ENCODE measurements around the gene PLA2G4D. TPM values are rescaled to one million over a fixed set of nuclear protein-coding genes. Genes with fewer than 3 reads are reported as not detected.

Gene PLA2G4D
- total RNA-seq, 1 donor from 2014 or later = not detected

DNA sequence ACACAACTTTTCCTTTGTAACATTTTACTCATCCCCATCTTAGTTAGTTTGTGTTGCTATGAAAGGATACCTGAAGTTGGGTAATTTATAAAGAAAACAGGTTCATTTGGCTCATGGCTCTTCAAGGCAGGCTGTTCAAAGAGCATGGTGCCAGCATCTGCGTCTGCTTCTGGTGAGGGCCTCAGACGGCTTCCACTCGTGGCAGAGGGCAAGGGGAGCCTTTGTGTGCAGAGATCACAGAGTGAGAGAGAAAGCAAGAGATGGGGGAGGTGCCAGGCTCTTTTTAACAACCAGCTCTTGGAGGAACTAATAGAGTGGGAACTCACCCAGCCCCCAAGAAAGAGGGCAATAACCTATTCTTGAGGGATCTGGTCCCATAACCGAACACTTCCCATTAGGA lies 39.0 kb upstream of the PLA2G4D start:
- H3K27ac Mint-ChIP-seq = no peak overlapping the region
- no peaks in the 10 kb centered on the region for H3K4me1 Mint-ChIP-seq
- H3K4me3 Mint-ChIP-seq = no peak overlapping the region
- H3K27me3 Mint-ChIP-seq = peaks cover 10% of the 10 kb centered on the region
- TF ChIP-seq, protein P1, sequence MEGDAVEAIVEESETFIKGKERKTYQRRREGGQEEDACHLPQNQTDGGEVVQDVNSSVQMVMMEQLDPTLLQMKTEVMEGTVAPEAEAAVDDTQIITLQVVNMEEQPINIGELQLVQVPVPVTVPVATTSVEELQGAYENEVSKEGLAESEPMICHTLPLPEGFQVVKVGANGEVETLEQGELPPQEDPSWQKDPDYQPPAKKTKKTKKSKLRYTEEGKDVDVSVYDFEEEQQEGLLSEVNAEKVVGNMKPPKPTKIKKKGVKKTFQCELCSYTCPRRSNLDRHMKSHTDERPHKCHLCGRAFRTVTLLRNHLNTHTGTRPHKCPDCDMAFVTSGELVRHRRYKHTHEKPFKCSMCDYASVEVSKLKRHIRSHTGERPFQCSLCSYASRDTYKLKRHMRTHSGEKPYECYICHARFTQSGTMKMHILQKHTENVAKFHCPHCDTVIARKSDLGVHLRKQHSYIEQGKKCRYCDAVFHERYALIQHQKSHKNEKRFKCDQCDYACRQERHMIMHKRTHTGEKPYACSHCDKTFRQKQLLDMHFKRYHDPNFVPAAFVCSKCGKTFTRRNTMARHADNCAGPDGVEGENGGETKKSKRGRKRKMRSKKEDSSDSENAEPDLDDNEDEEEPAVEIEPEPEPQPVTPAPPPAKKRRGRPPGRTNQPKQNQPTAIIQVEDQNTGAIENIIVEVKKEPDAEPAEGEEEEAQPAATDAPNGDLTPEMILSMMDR (IDR thresholded peaks at IDR 0.05) = no peak
- no peaks in the 10 kb centered on the region for H3K36me3 Mint-ChIP-seq (ENCODE audit: low read depth)
- ATAC-seq (ENCODE audit: low read depth) (no peak), DNase-seq (no peak)
- CTCF ChIA-PET = interaction anchor here (1.5 kb wide), 1 partner anchor 144 kb away, joined by 4 read pairs; no protein-coding TSS in a partner anchor
- intact Hi-C loops (cut with micrococcal nuclease) = no loop called here
- POLR2A ChIA-PET = no interaction called here
- no peaks in the 10 kb centered on the region for H3K9me3 Mint-ChIP-seq

DNA sequence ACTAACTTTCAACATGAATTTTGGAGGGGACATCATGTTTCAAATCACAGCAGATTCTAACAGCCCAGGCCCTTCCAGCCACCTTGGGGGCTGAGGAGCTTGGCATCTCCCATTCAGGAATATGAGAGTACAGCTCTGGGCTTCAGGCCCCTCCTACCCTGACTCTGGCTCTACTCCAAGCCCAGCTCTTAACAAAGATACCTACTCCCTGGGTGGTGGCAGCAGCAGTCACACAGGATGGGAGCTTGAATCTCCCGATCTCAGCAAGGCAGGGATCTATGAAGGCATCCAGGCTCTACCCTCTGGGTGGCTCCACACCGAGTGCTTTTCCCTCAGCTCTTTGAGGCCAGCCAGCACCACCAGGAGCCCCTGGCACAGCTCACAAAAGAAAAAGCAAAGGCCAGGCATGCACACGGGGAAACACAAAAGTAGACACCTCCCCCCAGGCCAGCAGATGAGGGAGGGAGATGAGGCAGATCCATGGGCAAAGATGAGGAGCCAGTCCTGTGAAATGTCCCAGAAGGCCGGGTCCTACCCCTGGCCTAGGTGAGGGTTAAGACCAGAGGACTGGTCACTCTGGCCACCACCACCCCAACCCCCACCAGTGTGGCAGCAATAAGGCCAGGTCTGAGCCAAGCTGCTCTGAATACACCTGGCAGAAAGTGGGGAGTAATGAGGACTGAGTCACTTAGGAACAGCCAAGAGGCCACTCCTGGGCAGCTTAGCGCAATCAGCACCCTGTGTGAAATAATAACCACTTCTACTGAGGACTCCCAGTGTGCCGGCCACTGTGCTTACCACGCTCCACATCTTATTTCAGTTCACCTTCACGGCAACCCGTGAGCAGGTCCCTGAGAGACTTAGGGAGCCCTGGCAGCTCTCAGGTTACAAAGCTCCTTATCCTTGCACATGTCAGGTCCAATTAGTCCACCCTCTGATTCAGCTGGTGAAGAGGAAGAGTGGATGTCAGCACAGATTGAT lies 37.8 kb upstream of the PLA2G4D start:
- H3K27me3 Mint-ChIP-seq = peaks cover 19% of the 10 kb centered on the region

DNA sequence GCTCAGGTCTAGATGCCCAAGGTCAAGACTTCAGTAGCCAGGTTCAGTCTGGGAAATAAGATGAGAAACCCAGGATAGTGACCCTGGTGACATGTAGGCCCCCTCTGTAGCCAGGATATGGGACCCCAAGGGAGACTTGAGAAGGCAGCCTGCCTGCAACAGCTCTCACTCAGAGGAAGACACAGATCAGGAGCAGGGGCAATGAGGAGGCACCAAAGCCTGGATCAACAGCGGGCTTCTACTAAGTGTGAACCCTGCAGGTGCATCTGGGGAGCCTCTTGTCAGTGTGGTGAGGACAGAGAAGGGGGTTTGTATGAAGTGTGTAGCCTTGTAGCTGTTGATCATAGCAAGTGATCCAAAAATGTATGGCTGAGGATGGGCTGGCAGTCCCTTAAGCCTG lies 36.6 kb upstream of the PLA2G4D start:
- ChIA-PET CTCF (no interaction called here), POLR2A (no interaction called here)
- H3K4me3 Mint-ChIP-seq = no peak overlapping the region
- DNase-seq (no peak), ATAC-seq (ENCODE audit: low read depth) (no peak)
- no peaks in the 10 kb centered on the region for H3K4me1 Mint-ChIP-seq
- H3K27me3 Mint-ChIP-seq = peaks cover 21% of the 10 kb centered on the region
- intact Hi-C loops (cut with micrococcal nuclease) = no loop called here
- no peaks in the 10 kb centered on the region for H3K36me3 Mint-ChIP-seq (ENCODE audit: low read depth)
- no peak overlapping the region for H3K27ac Mint-ChIP-seq
- H3K9me3 Mint-ChIP-seq = no peaks in the 10 kb centered on the region
- TF ChIP-seq, protein P1 (IDR thresholded peaks at IDR 0.05) = no peak

More for the DNA sequence above, 37.8 kb upstream of the PLA2G4D start:
- intact Hi-C loops (cut with micrococcal nuclease) = no loop called here
- Mint-ChIP-seq H3K9me3 (no peaks in the 10 kb centered on the region), H3K27ac (no peak overlapping the region), H3K36me3 (ENCODE audit: low read depth) (no peaks in the 10 kb centered on the region), H3K4me3 (no peak overlapping the region), H3K4me1 (no peaks in the 10 kb centered on the region)
- ATAC-seq (ENCODE audit: low read depth) = no peak
- ChIA-PET POLR2A (no interaction called here), CTCF (interaction anchor here (1.5 kb wide), 1 partner anchor 143 kb away, joined by 4 read pairs; no protein-coding TSS in a partner anchor)
- DNase-seq = no peak
- TF ChIP-seq, protein P1 (IDR thresholded peaks at IDR 0.05) = no peak

DNA sequence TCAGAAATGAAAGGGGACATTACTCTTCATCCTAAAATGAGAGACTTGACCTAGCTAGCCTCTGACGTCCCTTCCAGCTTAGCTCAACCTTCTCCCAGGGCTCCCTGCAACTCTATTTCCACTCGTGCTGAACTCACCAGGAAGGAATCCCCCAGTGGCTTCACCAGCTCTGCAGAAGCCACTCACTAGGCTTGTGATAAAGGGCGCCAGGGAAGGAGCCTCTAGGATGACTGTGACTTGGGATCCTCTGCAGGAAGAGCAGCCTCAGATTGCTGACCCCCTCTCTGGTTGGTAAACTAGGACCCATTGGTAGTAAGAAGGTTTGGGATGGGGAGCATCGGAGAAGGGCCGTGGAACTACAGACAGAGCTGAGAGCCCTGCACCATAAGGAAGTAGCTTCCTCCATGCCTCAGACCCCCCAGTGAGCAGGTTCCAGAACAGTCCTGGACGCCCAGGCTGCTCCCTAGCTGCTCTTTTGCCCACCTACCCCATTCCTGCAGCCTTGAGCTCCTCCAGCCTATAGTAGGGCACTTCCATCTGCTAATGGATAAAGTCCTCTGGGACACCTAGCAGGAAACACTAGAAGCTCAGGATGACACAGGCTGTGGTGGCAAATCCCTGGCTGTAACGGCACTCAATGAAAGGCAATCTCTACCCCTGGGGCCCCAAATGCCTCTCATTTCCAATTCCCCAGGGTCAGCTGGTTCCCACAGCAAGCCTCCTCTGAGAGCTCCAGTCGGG lies 36.1 kb upstream of the PLA2G4D start:
- no peak for ATAC-seq (ENCODE audit: low read depth)
- H3K9me3 Mint-ChIP-seq = no peaks in the 10 kb centered on the region
- TF ChIP-seq, protein P1 (IDR thresholded peaks at IDR 0.05) = no peak
- no peak for DNase-seq
- H3K4me3 Mint-ChIP-seq = no peak overlapping the region
- H3K4me1 Mint-ChIP-seq = no peaks in the 10 kb centered on the region
- H3K27ac Mint-ChIP-seq = no peak overlapping the region
- peaks cover 21% of the 10 kb centered on the region for H3K27me3 Mint-ChIP-seq
- no peaks in the 10 kb centered on the region for H3K36me3 Mint-ChIP-seq (ENCODE audit: low read depth)
- ChIA-PET CTCF (no interaction called here), POLR2A (no interaction called here)
- intact Hi-C loops (cut with micrococcal nuclease) = no loop called here

DNA sequence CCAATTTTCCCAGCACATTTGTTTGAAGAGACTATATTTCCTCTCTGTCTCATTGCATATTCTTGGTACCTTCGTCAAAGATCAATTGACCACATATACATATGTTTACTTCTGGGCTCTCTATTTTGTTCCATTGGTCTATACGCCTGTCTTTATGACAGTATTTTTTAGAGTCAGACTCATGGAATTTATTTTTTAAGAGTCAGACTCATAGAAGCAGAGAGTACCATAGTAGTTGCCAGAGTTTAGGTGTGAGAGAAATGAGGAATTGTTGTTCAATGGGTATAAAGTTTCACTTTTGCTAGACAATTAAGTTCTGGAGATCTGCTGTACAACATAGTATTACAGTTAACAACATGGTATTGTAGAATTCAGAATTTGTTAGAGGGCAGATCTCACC lies 35.0 kb upstream of the PLA2G4D start:
- ChIA-PET CTCF (no interaction called here), POLR2A (no interaction called here)
- intact Hi-C loops (cut with micrococcal nuclease) = no loop called here
- Mint-ChIP-seq H3K9me3 (no peaks in the 10 kb centered on the region), H3K27me3 (peaks cover 21% of the 10 kb centered on the region), H3K27ac (no peak overlapping the region), H3K36me3 (ENCODE audit: low read depth) (no peaks in the 10 kb centered on the region), H3K4me3 (no peak overlapping the region), H3K4me1 (no peaks in the 10 kb centered on the region)
- ATAC-seq (ENCODE audit: low read depth) (no peak), DNase-seq (no peak)
- TF ChIP-seq, protein P1 (IDR thresholded peaks at IDR 0.05) = no peak

Measured in activated B cell treated with CpG ODN at 0.5 μM for 24 hours (primary cell).